ENCODE data around the gene OVCA2.

The OVCA2 gene

DNA sequence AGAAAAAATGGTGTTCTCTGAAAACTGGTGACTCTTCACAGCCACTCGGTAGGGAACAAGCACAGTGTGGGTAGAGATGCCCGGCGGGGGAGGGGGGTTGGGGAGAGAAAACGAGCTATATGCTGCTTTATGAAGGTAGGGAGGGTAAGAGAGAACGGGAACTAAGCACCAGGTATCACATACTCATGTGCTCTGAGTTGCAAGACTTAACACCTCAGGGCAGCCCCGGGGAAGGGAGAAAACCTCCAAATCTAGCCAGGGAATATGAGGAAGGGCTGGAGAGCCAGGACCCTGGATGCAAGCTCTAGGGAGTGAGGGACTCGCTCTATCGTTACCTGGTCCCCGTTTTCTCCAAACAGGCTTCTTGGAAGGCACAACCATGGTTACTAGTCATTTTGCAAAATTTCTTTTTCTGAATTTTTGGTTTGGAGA, 48.4 kb downstream of the OVCA2 start:
- Histone ChIP-seq H3K27me3 (no peaks in the 10 kb centered on the region), H3K4me3 (no peak overlapping the region), H3K36me3 (peaks cover 0 to 18% (median 0%) of the 10 kb centered on the region in 3 donors), H3K27ac (peak overlapping the region in 1 of 2 donors; percentile 53), H3K4me1 (peaks cover 0 to 66% (median 33%) of the 10 kb centered on the region in 4 donors), H3K9me3 (no peaks in the 10 kb centered on the region)
- no peak for DNase-seq
- intact Hi-C loops (cut with DNase I; ENCODE audit: low total_unique reads): no loop called here
- TF ChIP-seq, protein P1, sequence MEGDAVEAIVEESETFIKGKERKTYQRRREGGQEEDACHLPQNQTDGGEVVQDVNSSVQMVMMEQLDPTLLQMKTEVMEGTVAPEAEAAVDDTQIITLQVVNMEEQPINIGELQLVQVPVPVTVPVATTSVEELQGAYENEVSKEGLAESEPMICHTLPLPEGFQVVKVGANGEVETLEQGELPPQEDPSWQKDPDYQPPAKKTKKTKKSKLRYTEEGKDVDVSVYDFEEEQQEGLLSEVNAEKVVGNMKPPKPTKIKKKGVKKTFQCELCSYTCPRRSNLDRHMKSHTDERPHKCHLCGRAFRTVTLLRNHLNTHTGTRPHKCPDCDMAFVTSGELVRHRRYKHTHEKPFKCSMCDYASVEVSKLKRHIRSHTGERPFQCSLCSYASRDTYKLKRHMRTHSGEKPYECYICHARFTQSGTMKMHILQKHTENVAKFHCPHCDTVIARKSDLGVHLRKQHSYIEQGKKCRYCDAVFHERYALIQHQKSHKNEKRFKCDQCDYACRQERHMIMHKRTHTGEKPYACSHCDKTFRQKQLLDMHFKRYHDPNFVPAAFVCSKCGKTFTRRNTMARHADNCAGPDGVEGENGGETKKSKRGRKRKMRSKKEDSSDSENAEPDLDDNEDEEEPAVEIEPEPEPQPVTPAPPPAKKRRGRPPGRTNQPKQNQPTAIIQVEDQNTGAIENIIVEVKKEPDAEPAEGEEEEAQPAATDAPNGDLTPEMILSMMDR (IDR thresholded peaks at IDR 0.05): no peak

GRCh38 chr17:2090804-2091534, 49.1 kb downstream of the OVCA2 start:
- Histone ChIP-seq H3K4me3 (no peak overlapping the region), H3K4me1 (peaks cover 0 to 66% (median 31%) of the 10 kb centered on the region in 4 donors), H3K27ac (peak overlapping the region in 1 of 2 donors; percentile 53), H3K36me3 (peaks cover 0 to 10% (median 0%) of the 10 kb centered on the region in 3 donors), H3K27me3 (no peaks in the 10 kb centered on the region), H3K9me3 (no peaks in the 10 kb centered on the region)
- intact Hi-C loops (cut with DNase I; ENCODE audit: low total_unique reads): no loop called here
- peak; percentile 77 to 78 for DNase-seq
- TF ChIP-seq, protein P1 (IDR thresholded peaks at IDR 0.05): peak; percentile 14 to 20

GRCh38 chr17:2092253-2092652, 50.4 kb downstream of the OVCA2 start:
- Histone ChIP-seq H3K27ac (no peak overlapping the region), H3K36me3 (peaks cover 0 to 9% (median 0%) of the 10 kb centered on the region in 3 donors), H3K27me3 (no peaks in the 10 kb centered on the region), H3K4me1 (peaks cover 0 to 54% (median 30%) of the 10 kb centered on the region in 4 donors), H3K4me3 (no peak overlapping the region), H3K9me3 (no peaks in the 10 kb centered on the region)
- intact Hi-C loops (cut with DNase I; ENCODE audit: low total_unique reads): no loop called here
- TF ChIP-seq, protein P1 (IDR thresholded peaks at IDR 0.05): no peak
- no peak for DNase-seq
